HEK293 (cell line): ENCODE data around the gene LHX2.

ENCODE experiments used
- GLIS2 ChIP-seq: fragments of 450-650 bp; formaldehyde crosslinking; IDR thresholded peaks from 2 replicates; pipeline ENCODE4 v1.5.1; 2016; ENCODE audit warnings: missing biosample characterization, missing genetic modification characterization
- HOXD13 ChIP-seq: sonication (generic); formaldehyde crosslinking; IDR thresholded peaks from 2 replicates; pipeline ENCODE4 v1.8.0; 2022; ENCODE audit warnings: missing genetic modification reagents, borderline replicate concordance
- INSM2 ChIP-seq: fragments of 450-650 bp; formaldehyde crosslinking; IDR thresholded peaks from 2 replicates; pipeline ENCODE4 v1.5.1; 2016; ENCODE audit warnings: missing biosample characterization, missing genetic modification characterization
- KLF1 ChIP-seq: fragments of 450-650 bp; formaldehyde crosslinking; IDR thresholded peaks from 2 replicates; pipeline ENCODE4 v1.5.1; 2016; ENCODE audit warnings: missing biosample characterization, missing genetic modification characterization
- SETDB1 ChIP-seq: IDR thresholded peaks from one replicate; pipeline ENCODE4 v1.6.1; 2017; ENCODE audit warnings: mild to moderate bottlenecking, low read length, moderate library complexity, mixed read lengths; ENCODE audit not compliant: insufficient read length
- TCF7L2 ChIP-seq: IDR thresholded peaks from 2 replicates; pipeline ENCODE4 v1.6.1; 2011; ENCODE audit warnings: low read depth, mild to moderate bottlenecking, inconsistent platforms, low read length, moderate library complexity, borderline replicate concordance
- WT1 ChIP-seq: fragments of 450-650 bp; formaldehyde crosslinking; IDR thresholded peaks from 2 replicates; pipeline ENCODE4 v1.5.1; 2016; ENCODE audit warnings: missing biosample characterization, missing genetic modification characterization
- ZBTB21 ChIP-seq: fragments of 450-650 bp; formaldehyde crosslinking; IDR thresholded peaks from 2 replicates; pipeline ENCODE4 v1.5.1; 2017; ENCODE audit warnings: missing biosample characterization, missing genetic modification characterization
- ZBTB48 ChIP-seq: fragments of 450-650 bp; formaldehyde crosslinking; IDR thresholded peaks from 2 replicates; pipeline ENCODE4 v1.5.1; 2016; ENCODE audit warnings: missing biosample characterization, missing genetic modification characterization
- ZBTB7A ChIP-seq: fragments of 450-650 bp; formaldehyde crosslinking; IDR thresholded peaks from 2 replicates; pipeline ENCODE4 v1.5.1; 2016; ENCODE audit warnings: low read depth, missing biosample characterization, missing genetic modification characterization
- ZBTB8A ChIP-seq: fragments of 450-650 bp; formaldehyde crosslinking; IDR thresholded peaks from 2 replicates; pipeline ENCODE4 v1.5.1; 2016; ENCODE audit warnings: missing biosample characterization, missing genetic modification characterization
- ZIC2 ChIP-seq: fragments of 450-650 bp; formaldehyde crosslinking; IDR thresholded peaks from 2 replicates; pipeline ENCODE4 v1.5.1; 2016; ENCODE audit warnings: missing biosample characterization, missing genetic modification characterization
- ZNF133 ChIP-seq: fragments of 450-650 bp; formaldehyde crosslinking; IDR thresholded peaks from 2 replicates; pipeline ENCODE4 v1.5.1; 2016; ENCODE audit warnings: missing biosample characterization, missing genetic modification characterization
- ZNF169 ChIP-seq: fragments of 450-650 bp; formaldehyde crosslinking; IDR thresholded peaks from 2 replicates; pipeline ENCODE4 v1.5.1; 2016; ENCODE audit warnings: missing biosample characterization, missing genetic modification characterization
- ZNF174 ChIP-seq: fragments of 450-650 bp; formaldehyde crosslinking; IDR thresholded peaks from 2 replicates; pipeline ENCODE4 v1.5.0; 2017; ENCODE audit warnings: missing biosample characterization, mild to moderate bottlenecking, missing genetic modification characterization
- ZNF514 ChIP-seq: fragments of 450-650 bp; formaldehyde crosslinking; IDR thresholded peaks from 2 replicates; pipeline ENCODE4 v1.5.1; 2016; ENCODE audit warnings: missing biosample characterization, missing genetic modification characterization
- ZNF621 ChIP-seq: fragments of 450-650 bp; formaldehyde crosslinking; IDR thresholded peaks from 2 replicates; pipeline ENCODE4 v1.5.1; 2017; ENCODE audit warnings: missing biosample characterization, missing genetic modification characterization
- ZNF623 ChIP-seq: fragments of 450-650 bp; formaldehyde crosslinking; IDR thresholded peaks from 2 replicates; pipeline ENCODE4 v1.5.1; 2016; ENCODE audit warnings: missing biosample characterization, missing genetic modification characterization
- ZNF660 ChIP-seq: fragments of 450-650 bp; IDR thresholded peaks from 2 replicates; pipeline ENCODE4 v1.5.1; 2018; ENCODE audit warnings: missing biosample characterization, mild to moderate bottlenecking, missing genetic modification characterization
- ZNF843 ChIP-seq: fragments of 450-650 bp; formaldehyde crosslinking; IDR thresholded peaks from 2 replicates; pipeline ENCODE4 v1.5.1; 2016; ENCODE audit warnings: missing biosample characterization, missing genetic modification characterization
- ZSCAN23 ChIP-seq: fragments of 450-650 bp; formaldehyde crosslinking; IDR thresholded peaks from 2 replicates; pipeline ENCODE4 v1.5.1; 2016; ENCODE audit warnings: missing biosample characterization, missing genetic modification characterization
- ZSCAN5A ChIP-seq: fragments of 450-650 bp; formaldehyde crosslinking; IDR thresholded peaks from 2 replicates; pipeline ENCODE4 v1.5.1; 2016; ENCODE audit warnings: missing biosample characterization, missing genetic modification characterization
- TF ChIP-seq, protein P1 (sequence below): fragments of 450-650 bp; formaldehyde crosslinking; IDR thresholded peaks from 2 replicates; pipeline ENCODE4 v1.5.1; 2016; ENCODE audit warnings: missing biosample characterization, missing genetic modification characterization
- TF ChIP-seq, protein P2 (sequence below): fragments of 450-650 bp; formaldehyde crosslinking; IDR thresholded peaks from 2 replicates; pipeline ENCODE4 v1.5.1; 2016; ENCODE audit warnings: missing biosample characterization, missing genetic modification characterization

LHX2 gene

DNA sequence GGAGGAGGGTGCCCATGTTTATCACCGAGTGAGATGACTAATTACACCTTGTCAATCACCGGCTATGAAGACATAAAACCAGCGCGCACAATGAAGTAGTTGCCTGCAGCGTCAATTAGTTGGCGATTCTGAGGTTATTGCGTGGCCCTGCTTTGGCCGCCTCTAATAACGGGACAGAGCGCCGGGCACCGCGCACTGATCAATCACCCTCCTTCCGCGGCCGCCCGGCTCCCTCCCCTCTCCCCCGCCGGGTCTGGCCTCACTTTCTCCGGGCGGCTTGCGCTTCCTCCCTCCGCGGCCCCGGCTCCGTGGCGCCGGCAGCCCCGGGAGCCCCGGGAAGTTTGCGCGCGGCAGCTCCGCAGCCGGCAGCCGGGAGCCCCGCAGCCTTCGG lies 3.3 kb upstream of the LHX2 start (continued):
- TF ChIP-seq TCF7L2 = peak; percentile 51; the same call in 1 of the 2 replicates
- 0 out of 2 replicates have a peak, but pooled peaks have one; percentile 22 for TF ChIP-seq ZNF660 (tag by site-specific recombination)
- no peak for TF ChIP-seq ZNF133
- no peak for TF ChIP-seq ZNF514
- TF ChIP-seq ZIC2 (tag by site-specific recombination) = peak; percentile 44
- no peak for TF ChIP-seq GLIS2
- TF ChIP-seq ZNF621 = no peak
- TF ChIP-seq ZBTB8A = no peak; the same call in 1 of the 2 replicates
- TF ChIP-seq ZNF169 (tag by site-specific recombination) = no peak
- no peak for TF ChIP-seq ZNF174 (tag by site-specific recombination)
- TF ChIP-seq SETDB1 = no peak
- peak; percentile 39; the same call in 1 of the 2 replicates for TF ChIP-seq WT1
- no peak for TF ChIP-seq ZNF623
- no peak for TF ChIP-seq ZBTB7A (tag by site-specific recombination)
- TF ChIP-seq, protein P1, sequence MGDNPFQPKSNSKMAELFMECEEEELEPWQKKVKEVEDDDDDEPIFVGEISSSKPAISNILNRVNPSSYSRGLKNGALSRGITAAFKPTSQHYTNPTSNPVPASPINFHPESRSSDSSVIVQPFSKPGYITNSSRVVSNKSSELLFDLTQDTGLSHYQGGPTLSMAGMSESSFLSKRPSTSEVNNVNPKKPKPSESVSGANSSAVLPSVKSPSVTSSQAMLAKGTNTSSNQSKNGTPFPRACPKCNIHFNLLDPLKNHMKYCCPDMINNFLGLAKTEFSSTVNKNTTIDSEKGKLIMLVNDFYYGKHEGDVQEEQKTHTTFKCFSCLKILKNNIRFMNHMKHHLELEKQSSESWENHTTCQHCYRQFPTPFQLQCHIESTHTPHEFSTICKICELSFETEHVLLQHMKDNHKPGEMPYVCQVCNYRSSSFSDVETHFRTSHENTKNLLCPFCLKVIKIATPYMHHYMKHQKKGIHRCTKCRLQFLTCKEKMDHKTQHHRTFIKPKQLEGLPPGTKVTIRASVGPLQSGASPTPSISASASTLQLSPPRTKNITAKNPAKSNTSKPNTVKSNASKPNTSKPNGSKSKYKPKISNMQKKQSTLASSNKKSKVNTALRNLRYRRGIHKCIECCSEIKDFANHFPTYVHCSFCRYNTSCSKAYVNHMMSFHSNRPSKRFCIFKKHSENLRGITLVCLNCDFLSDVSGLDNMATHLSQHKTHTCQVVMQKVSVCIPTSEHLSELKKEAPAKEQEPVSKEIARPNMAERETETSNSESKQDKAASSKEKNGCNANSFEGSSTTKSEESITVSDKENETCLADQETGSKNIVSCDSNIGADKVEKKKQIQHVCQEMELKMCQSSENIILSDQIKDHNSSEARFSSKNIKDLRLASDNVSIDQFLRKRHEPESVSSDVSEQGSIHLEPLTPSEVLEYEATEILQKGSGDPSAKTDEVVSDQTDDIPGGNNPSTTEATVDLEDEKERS (tag by site-specific recombination) = no peak
- TF ChIP-seq ZSCAN5A = no peak
- TF ChIP-seq ZNF843 (tag by site-specific recombination) = no peak
- TF ChIP-seq, protein P2, sequence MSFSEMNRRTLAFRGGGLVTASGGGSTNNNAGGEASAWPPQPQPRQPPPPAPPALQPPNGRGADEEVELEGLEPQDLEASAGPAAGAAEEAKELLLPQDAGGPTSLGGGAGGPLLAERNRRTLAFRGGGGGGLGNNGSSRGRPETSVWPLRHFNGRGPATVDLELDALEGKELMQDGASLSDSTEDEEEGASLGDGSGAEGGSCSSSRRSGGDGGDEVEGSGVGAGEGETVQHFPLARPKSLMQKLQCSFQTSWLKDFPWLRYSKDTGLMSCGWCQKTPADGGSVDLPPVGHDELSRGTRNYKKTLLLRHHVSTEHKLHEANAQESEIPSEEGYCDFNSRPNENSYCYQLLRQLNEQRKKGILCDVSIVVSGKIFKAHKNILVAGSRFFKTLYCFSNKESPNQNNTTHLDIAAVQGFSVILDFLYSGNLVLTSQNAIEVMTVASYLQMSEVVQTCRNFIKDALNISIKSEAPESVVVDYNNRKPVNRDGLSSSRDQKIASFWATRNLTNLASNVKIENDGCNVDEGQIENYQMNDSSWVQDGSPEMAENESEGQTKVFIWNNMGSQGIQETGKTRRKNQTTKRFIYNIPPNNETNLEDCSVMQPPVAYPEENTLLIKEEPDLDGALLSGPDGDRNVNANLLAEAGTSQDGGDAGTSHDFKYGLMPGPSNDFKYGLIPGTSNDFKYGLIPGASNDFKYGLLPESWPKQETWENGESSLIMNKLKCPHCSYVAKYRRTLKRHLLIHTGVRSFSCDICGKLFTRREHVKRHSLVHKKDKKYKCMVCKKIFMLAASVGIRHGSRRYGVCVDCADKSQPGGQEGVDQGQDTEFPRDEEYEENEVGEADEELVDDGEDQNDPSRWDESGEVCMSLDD (tag by site-specific recombination) = no peak
- TF ChIP-seq INSM2 (tag by site-specific recombination) = peak; percentile 57; the same call in 1 of the 2 replicates
- no peak for TF ChIP-seq ZBTB21 (tag by site-specific recombination)
- TF ChIP-seq HOXD13 = no peak
- TF ChIP-seq KLF1 = no peak
- TF ChIP-seq ZBTB48 = no peak
- no peak for TF ChIP-seq ZSCAN23 (tag by site-specific recombination)
